NCI-H1092 (cell line): ENCODE data around the gene ZYX.
"Not testable (repeated sequence)": the region's sequence is repeated elsewhere in the genome, so short reads cannot be mapped to it uniquely, and the experiment has no call there.

ENCODE experiments used
- DNase-seq: peaks from one replicate; lab custom pipeline; 2025; lab: John Stamatoyannopoulos, UW

ZYX gene

DNA sequence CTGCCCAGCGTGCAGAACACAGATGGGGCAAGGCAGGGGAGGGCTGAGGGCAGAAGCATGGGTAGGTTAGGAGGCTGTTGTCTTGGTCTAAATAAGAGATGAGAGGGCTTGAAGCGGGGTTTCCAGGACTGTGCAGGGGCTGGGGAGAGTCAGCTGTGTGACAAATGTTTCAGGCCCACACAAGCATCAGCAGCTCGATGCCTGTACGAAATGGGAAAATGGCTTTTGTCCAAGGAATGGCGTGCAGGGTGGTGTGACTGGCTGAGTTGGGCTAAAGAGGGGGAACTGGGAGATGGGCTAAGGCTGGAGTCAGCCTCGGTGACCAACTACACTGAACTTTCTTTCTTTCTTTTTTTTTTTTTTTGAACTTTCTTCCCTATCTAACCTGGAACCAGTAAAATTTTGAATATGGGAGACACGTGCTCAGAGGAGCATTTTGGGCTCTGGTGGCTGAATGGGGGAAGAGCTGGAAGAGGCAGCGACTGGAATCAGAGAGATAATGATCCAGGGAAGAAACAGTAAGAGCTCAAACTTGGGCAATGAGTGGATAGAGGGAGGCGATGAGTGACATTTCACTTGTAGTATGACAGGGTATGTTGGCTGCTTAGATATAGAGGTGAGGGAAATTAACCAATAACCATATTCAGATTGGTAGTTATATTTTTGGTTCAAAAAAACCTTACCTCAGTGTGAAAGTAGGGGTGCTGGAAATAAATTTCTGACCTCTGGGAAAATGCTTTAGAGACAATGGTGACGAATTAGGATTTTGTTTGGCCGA is 37.7 kb downstream of the ZYX start:
- DNase-seq: no peak

GRCh38 chr7:143419880-143420279 is 38.7 kb downstream of the ZYX start:
- no peak for DNase-seq

GRCh38 chr7:143420624-143421023 is 39.5 kb downstream of the ZYX start:
- DNase-seq: not testable (repeated sequence)

DNA sequence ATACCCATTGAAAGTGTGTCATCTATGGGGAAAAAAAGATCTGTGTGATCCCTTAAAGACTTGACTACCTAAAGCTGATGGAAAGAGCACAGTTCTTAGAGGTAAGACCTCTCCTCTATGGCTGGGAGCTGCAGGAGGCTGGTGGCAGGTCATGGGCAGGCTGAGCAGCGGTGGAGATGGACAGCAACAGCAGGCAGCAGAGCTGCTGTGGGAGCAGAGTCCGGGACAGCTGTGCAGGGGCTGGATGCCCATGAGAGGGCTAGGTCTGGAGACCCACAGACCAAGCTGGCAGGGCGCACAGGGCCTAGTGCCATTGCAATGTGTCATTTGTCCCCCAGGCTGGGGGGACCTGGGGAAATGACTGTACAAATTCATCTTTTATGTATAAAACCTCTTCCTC is 40.9 kb downstream of the ZYX start:
- no peak for DNase-seq

DNA sequence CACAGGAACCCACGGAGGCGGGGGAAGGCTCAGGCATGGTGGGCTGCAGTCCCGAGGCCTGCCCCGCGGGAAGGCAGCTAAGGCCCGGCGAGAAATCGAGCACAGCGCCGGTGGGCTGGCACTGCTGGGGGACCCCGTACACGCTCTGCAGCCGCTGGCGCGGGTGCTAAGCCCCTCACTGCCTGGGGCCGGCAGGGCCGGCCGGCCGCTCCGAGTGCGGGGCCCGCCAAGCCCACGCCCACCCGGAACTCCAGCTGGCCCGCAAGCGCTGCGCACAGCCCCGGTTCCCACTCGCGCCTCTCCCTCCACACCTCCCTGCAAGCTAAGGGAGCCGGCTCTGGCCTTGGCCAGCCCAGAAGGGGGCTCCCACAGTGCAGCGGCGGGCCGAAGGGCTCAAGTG is 43.3 kb downstream of the ZYX start:
- DNase-seq: not testable (repeated sequence)

GRCh38 chr7:143426479-143427142 is 45.5 kb downstream of the ZYX start:
- DNase-seq: no peak

GRCh38 chr7:143429770-143430698 is 48.9 kb downstream of the ZYX start:
- no peak for DNase-seq

DNA sequence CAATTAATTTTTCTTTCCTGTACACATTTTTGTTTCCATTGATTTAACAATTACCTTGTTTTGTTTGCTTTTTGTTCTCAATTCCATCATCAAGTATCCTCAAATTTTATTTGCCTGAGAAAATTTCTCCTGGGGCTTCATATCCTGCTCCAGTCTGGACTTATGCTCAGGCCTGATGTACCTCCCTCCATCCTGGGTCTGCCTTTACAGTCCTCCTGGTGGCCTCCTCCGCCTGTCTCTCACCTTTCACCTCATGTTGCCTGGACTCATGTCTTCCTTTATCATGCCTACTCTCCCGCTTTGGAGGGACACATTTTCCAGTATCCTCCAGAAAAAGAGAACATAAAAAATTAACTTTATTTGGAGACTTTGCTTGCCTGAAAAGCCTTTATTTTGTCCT is 50.0 kb downstream of the ZYX start:
- DNase-seq: no peak

- no peak for DNase-seq
Observed at GRCh38 chr7:143433759-143434158, 52.6 kb downstream of the ZYX start.

DNA sequence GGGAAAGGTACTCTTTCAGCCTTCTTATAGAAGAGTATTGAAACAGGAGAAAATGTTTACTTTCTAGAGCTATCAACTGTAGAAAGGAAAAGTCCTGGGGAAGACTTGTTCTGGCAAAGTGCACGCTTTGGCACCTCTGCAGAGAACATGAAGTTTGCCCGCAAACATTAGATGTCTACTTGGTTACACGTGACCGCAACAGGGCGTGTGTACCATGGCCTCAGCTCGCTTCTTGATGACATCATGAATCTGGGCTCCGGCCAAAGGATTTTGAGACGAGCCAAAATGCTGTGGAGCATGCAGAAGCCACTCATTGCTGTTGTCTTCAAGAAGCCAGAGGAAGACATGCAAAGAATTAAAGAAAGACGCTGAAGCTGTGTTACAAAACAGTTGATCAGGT is 53.5 kb downstream of the ZYX start:
- DNase-seq: no peak

GRCh38 chr7:143435266-143435665 is 54.1 kb downstream of the ZYX start:
- DNase-seq: no peak

DNA sequence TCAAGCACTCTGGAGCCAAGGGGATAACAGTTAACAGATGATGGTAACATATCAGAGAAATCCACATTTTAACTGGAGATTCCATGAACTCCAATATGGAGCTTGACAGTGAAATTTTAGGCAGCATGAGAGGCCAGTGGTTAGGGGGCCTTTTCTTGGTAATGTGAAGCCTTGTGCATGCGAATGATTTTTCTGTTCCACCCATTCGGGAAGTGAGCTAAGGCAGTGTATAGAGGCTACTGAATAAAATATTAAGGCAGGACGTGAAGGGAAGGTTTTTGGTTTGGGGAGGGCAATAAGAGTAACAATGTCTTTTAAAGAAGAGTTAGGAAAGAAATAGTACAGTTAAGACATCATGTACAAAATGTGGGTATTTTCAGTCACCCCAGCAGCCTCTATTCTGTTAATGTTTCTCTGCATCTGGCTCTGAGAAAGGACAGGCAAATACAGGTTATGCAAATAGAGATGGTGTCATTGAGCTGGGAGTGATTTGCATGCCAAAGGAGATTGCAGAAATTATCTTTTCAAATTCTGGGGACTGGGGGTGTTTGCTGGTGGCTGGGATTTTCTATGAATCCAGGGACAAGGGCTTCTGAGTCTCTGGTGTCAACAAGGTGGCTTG is 55.3 kb downstream of the ZYX start:
- DNase-seq: no peak

GRCh38 chr7:143437578-143437977 is 56.4 kb downstream of the ZYX start:
- DNase-seq: no peak

- DNase-seq: no peak
Observed at GRCh38 chr7:143439866-143440265, 58.7 kb downstream of the ZYX start.
